Liver (tissue), 3 donors: Measurements from ENCODE around the gene PEX3.

Experiments
- ATF3 ChIP-seq: IDR thresholded peaks from 2 replicates; pipeline ENCODE4 v1.6.1; 2016; ENCODE audit warnings: antibody characterized with exemption
- CTCF ChIP-seq: fragments of 150-350 bp; IDR thresholded peaks from 2 replicates; pipeline ENCODE4 v1.5.1; 2017; ENCODE audit warnings: improper control_type of control experiment, low read depth, low read length; ENCODE audit not compliant: missing input control
- FOXA1 ChIP-seq: IDR thresholded peaks from 2 replicates; pipeline ENCODE4 v1.6.1; 2016; ENCODE audit warnings: antibody characterized with exemption
- GABPA ChIP-seq, 2 donors: IDR thresholded peaks in 1 of 2; conservative IDR thresholded peaks in 1 of 2; 2 replicates each; pipeline ENCODE4 v1.6.1; 2016; ENCODE audit warnings: antibody characterized with exemption in 2 of 2, mild to moderate bottlenecking in 1 of 2, moderate library complexity in 1 of 2
- HNF4A ChIP-seq, 2 donors: conservative IDR thresholded peaks; 2 replicates each; pipeline ENCODE4 v1.6.1; 2016; ENCODE audit warnings: antibody characterized with exemption in 2 of 2, mild to moderate bottlenecking in 2 of 2
- JUND ChIP-seq, 2 donors: IDR thresholded peaks; 2 replicates each; pipeline ENCODE4 v1.6.1; 2016; ENCODE audit warnings: antibody characterized with exemption in 2 of 2
- MAX ChIP-seq: IDR thresholded peaks from 2 replicates; pipeline ENCODE4 v1.6.1; 2016; ENCODE audit warnings: antibody characterized with exemption
- NR2F2 ChIP-seq: IDR thresholded peaks from 2 replicates; pipeline ENCODE4 v1.6.1; 2016; ENCODE audit warnings: antibody characterized with exemption
- RAD21 ChIP-seq, 2 donors: IDR thresholded peaks; 2 replicates each; pipeline ENCODE4 v1.6.1; 2016; ENCODE audit warnings: antibody characterized with exemption in 2 of 2, mild to moderate bottlenecking in 2 of 2
- REST ChIP-seq: IDR thresholded peaks from 2 replicates; pipeline ENCODE4 v1.6.1; 2016; ENCODE audit warnings: antibody characterized with exemption, mild to moderate bottlenecking
- SP1 ChIP-seq: IDR thresholded peaks from 2 replicates; pipeline ENCODE4 v1.6.1; 2018; ENCODE audit warnings: antibody characterized with exemption, mild to moderate bottlenecking
- TAF1 ChIP-seq: conservative IDR thresholded peaks from 2 replicates; pipeline ENCODE4 v1.6.1; 2016; ENCODE audit warnings: antibody characterized with exemption, mild to moderate bottlenecking
- YY1 ChIP-seq: IDR thresholded peaks from 2 replicates; pipeline ENCODE4 v1.6.1; 2016; ENCODE audit warnings: antibody characterized with exemption, mild to moderate bottlenecking
- donor health status: healthy.
- donor health status: healthy.

- no peak for TF ChIP-seq CTCF
- no peak for TF ChIP-seq REST
- no peak for TF ChIP-seq YY1
- no peak for TF ChIP-seq MAX
- no peak for TF ChIP-seq TAF1
- TF ChIP-seq SP1 = no peak
- no peak for TF ChIP-seq JUND (IDR thresholded peaks at IDR 0.05)
- no peak for TF ChIP-seq NR2F2
- no peak for TF ChIP-seq RAD21 (IDR thresholded peaks at IDR 0.05)
- TF ChIP-seq FOXA1 = no peak
- TF ChIP-seq GABPA (IDR thresholded peaks at IDR 0.05 in 1 of 2, conservative IDR thresholded peaks at IDR 0.05 in 1 of 2) = no peak
- no peak for TF ChIP-seq ATF3
- TF ChIP-seq HNF4A (conservative IDR thresholded peaks at IDR 0.05) = no peak
Measured at GRCh38 chr6:143451531-143451930, 926 bp downstream of the PEX3 start.
